Ishikawa (cell line): Measurements from ENCODE around the gene SLC31A2.

Source experiments
- CEBPB ChIP-seq: IDR thresholded peaks from 2 replicates; pipeline ENCODE4 v1.6.1; 2012
- CREB1 ChIP-seq: IDR thresholded peaks from 2 replicates; pipeline ENCODE4 v1.6.1; 2012; ENCODE audit warnings: low read depth
- EGR1 ChIP-seq: IDR thresholded peaks from 2 replicates; pipeline ENCODE4 v1.6.1; 2012
- EP300 ChIP-seq: IDR thresholded peaks from 2 replicates; pipeline ENCODE4 v1.6.1; 2012; ENCODE audit warnings: borderline replicate concordance
- FOXM1 ChIP-seq: IDR thresholded peaks from 2 replicates; pipeline ENCODE4 v1.6.1; 2012; ENCODE audit warnings: low read depth, borderline replicate concordance
- MAX ChIP-seq: IDR thresholded peaks from 2 replicates; pipeline ENCODE4 v1.6.1; 2012
- REST ChIP-seq: IDR thresholded peaks from 2 replicates; pipeline ENCODE4 v1.6.1; 2012; ENCODE audit warnings: low read depth, mild to moderate bottlenecking
- TAF1 ChIP-seq: IDR thresholded peaks from 2 replicates; pipeline ENCODE4 v1.6.1; 2012; ENCODE audit warnings: low read depth, mild to moderate bottlenecking
- YY1 ChIP-seq: IDR thresholded peaks from 2 replicates; pipeline ENCODE4 v1.6.1; 2012; ENCODE audit warnings: low read depth
- ZBTB7A ChIP-seq: IDR thresholded peaks from 2 replicates; pipeline ENCODE4 v1.6.1; 2012; ENCODE audit warnings: low read depth
- TF ChIP-seq, protein P1 (sequence below): IDR thresholded peaks from 2 replicates; pipeline ENCODE4 v1.6.1; 2012

DNA sequence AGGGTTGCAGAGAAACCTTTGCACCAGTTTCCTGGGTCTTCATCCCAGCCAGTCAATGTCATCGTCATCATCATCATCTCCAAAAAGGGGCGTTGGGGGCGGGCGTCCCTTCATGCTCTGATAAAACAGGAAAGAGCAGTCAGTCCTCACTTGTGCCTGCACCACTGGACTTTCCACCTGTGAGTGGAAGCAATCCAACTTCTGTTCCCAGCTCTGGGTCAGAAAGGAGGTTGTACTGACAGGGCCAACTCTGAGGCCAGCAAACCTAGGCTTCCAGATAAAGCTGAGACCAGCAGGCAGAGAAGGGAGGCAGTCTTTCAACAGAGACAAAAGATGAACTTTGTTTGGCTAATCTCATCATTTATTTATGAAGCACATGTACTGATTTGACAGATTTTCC, 15.2 kb downstream of the SLC31A2 start:
- TF ChIP-seq MAX (no peak), EP300 (no peak), REST (no peak), CREB1 (no peak), CEBPB (no peak), ZBTB7A (no peak), TAF1 (no peak), EGR1 (no peak), FOXM1 (no peak), YY1 (no peak)
- TF ChIP-seq, protein P1, sequence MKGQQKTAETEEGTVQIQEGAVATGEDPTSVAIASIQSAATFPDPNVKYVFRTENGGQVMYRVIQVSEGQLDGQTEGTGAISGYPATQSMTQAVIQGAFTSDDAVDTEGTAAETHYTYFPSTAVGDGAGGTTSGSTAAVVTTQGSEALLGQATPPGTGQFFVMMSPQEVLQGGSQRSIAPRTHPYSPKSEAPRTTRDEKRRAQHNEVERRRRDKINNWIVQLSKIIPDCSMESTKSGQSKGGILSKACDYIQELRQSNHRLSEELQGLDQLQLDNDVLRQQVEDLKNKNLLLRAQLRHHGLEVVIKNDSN, result no peak
